Measurements from ENCODE around the gene RAB11FIP3.

RAB11FIP3 gene

DNA sequence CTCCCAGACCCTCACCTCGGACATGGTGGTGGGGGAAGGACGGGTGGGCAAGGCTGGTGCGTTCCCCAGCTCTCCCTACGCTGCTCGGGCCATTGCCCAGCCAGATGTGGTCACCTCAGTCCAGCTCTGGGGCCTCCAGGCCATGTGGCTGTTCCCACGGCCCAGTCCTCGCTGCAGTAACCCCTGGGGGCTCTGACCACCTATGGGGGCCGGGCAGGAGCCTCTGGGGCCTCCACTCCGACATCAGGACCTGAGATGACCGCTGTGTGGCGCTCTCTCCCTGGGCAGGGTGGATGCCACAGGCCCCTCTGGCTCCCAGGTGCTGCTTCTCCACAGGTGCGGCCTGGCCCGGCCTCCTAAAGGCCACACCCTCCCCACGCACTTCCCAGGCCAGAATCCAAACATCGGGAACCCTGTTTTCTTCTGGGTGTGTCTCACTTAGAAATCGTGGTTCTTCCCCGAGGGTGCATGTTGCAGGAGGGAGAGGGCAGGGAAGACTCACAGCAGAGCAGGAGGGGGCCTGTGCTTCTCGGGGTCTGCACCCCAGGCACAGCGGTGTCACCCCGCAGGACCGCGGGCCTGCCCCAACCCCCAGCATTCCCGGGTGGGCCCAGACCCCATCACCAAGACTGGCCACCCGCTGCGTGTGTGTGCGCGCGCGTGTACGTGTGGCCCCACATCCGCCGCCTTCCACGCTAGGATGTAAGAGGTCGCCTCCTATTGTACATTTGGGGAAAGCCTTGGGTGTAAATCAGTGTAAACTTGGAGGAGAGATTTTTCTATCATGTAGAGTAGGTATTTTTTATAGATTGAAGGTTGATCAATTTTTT is 96.1 kb downstream of the RAB11FIP3 start:
- no peak for DNase-seq

GRCh38 chr16:522320-523096 is 97.1 kb downstream of the RAB11FIP3 start:
- DNase-seq: no peak

DNA sequence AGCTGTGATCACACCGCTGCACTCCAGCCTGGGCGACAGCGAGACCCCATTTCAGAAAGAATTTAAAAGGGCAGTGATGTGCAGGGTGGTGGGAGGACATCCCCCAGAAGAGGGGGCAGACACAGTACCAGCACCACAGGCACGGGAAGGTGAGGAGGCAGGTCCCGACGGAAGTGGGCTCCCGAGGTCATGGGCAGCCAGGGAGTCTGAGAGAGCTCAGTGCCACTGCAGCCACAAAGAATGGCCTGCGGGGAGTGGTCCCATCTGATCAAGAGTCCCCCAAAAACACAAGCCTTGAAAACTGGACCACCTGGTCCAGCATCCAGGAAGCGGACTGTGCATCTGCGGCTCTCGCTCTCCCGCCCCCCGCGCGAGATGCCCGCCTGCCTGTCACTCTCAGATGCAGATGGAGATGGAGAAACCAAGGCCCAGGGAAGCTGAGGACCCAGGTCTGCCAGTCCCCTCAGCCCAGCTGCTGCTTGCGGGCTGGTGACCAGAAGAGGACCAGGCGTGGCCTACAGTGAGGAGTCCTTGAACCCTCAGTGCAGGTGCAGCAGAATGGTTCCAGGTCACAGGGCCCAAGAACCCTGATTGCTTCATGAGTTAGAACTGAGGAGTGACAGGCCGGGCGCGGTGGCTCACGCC is 97.8 kb downstream of the RAB11FIP3 start:
- DNase-seq: no peak

- no peak for DNase-seq
Observed at GRCh38 chr16:524274-525040, 99.0 kb downstream of the RAB11FIP3 start.

DNA sequence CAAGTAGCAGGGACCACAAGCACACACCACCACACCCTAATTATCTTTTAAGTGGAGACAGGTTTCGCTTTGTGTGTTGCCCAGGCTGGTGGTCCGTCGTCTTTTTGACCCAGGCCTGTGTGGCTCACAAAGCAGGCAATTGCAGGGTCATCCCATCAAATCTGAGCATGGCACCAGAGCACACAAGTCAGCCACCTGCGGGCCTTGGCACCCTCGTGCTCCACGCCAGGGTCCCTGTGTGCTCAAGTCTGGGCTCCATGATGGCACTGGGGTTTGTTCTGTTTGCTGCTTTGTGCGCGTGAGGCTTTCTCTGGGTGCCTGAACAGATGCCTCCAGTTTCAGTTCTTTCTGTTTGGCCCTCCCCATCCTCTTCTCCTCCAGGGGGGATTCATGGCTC is 99.7 kb downstream of the RAB11FIP3 start:
- no peak for DNase-seq

DNA sequence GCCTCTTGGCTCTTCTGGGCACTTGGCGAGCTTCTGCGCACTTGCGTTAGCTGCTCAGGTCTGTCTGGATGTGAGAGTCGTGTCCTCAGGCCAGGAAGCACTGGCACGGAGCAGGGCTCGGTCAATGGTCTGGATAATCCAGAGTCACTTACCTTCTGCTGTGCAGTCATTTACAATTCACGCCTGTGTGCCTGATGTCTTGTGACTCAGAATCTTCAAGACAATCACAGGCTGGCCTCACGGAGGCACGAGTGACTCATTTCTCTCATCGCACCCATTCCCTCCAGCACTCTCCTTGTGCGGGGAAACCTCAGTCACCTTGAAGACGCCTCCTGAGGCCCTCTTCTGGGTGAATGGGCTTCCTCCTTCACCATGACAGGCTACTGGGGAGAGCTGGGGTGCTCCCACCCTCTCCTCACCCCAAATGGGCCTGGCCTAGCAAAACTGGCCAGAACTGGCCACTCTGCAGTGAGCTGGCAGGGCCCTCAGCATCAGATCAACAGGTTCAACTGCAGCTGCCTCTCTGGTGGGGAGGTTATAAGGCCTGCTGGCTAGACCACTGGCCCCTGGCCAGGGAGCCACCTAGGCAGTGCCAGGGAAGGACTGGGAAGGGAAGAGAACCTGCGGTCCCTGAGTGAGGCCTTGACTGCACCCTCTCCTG is 100.2 kb downstream of the RAB11FIP3 start:
- peak; percentile 51 for DNase-seq

- no peak for DNase-seq
Observed at GRCh38 chr16:526181-527014, 100.9 kb downstream of the RAB11FIP3 start.

DNA sequence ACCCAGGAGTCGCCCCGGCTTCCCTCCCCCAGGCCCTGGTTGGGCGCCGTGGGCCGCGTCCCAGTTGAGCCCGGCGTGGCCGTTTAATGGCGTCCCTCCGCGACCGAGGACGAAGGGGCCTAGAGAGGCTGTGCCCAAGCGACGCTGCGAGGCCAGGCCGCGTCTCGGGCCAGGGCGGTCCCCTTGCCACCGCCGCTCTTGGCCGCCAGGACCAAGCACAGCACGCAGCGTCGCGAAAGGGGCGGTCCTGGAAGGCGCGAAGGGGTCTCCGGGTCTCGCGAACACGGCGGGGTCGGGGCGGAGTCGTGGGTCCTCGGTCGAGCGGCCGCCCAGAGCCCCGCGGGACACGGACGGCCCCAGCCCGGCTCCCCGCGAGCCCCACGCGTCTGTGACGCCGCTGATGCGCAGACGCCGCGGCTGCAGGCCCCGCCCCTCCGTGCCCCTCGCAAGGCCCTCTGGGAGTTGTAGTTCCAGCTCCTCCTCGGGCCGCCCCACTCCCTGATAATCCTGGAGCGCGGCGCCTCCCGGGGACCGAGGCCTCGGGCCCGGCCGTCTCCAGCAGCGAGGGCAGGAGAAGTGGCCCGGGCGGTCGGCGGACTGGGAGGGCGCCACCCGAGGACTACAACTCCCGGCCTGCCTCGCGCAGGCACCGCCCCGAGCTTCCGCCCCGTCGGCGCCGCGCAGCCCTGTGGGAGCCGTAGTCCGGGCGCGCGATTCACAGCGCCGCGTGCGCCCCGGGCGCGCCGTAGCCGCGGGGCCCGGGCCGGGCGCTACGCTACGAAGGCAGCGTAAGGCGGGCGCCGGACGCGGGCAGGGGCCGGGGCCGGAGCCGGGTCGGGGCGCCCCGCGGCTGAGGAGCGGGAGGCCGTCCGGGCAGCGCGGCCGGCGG is 101.8 kb downstream of the RAB11FIP3 start, which contains the start of gene CAPN15:
Gene CAPN15 (plus strand): TSS at position 698 of the 889 bp plus-strand sequence. CDS start 19,127 bp downstream, outside the sequence.
- DNase-seq: peak; percentile 79

DNA sequence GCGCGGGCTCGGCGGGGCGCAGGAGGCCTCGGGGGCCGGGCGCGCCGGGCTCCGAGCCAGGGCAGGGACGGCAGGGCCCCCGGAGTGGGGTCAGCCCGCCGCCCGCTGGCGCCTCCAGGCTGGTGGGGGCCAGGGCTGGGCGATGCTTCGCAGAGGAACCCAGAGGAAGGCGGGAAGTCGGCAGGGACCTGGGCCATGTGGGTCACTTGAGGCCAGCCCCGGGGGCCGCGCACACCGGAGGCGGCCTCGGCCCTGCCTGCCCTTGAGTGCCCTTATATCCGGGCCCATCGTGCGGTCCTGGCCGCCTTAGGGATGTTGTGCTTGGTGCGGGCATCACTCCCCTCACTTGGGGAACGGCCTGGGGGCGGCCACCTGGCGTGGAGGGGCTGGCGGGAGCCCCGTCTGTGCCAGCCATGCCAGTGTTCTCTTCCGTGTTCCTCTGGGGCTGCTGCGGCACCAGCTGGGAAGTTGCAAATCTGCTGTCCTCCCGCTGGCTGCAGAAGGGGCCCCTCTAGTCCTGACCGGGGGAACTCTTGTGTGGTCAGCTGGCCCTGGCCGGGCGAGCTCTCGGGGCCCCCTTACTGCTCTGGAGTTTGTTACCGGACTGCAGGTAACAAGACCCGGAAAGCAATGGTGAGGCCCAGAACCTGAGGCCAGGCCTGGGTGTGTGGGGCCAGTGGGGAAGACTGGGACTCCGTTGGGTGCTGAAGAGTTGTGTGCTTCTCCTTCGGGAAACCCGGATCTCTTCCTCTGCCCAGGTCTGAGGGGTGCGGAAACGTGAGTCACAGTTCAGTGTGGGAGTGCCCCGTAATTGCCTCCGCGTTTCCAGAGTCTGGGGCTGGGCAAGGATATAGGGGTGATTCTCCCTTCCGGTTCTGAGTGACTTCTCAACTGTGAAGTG is 102.9 kb downstream of the RAB11FIP3 start:
- DNase-seq: no peak

DNA sequence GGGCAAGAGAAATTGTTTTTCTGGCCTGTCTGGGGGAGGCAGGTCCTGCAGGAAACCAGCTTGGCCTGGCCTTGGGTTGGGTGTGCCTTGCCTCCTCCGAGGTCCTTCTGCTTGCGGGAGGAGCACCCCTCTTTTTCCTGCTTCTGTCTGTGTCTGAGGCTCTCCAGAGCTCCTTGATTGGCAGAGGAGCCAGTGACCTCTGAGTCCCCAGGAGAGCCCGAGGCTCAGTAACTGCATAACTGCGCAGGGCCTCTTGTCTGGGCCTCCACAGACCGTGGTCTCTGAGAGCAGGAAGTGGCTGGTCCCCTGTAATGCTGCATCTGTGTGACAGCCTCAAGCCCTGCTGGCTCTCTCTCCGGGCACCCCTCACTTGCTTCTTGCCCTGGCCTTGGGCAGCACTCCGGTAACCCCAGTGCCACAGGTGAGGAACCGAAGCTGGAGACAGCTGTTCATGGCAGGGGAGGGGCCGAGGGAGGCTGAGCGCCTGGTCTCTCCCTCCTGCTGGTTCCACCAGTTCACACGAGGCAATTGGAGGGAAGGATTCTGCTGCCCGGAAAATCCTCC is 103.6 kb downstream of the RAB11FIP3 start:
- DNase-seq: no peak

- no peak for DNase-seq
Observed at GRCh38 chr16:530111-530817, 104.8 kb downstream of the RAB11FIP3 start.

DNA sequence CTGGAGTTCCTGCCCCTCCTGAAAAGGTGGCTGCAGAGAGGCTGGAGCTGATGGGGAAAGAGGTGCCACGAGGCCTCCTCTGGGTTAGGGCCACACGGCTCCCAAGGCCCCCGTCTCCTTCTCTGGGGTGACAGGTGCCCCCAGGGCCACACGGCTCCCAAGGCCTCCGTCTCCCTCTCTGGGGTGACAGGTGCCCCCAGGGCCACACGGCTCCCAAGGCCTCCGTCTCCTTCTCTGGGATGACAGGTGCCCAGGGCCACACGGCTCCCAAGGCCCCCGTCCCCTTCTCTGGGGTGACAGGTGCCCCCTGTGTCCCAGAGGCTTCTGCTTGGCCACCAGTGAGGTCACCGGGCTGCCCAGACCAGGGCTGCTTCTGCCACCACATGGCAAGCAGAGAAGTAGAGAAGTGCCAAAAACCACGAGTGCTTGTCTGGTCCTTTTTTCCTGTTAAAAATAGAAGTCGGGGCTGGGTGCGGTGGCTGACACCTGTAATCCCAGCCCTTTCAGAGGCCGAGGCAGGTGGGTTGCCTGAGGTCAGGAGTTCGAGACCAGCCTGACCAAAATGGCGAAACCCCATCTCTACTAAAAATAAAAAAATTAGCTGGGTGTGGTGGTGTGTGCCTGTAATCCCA is 106.2 kb downstream of the RAB11FIP3 start:
- DNase-seq: no peak

- no peak for DNase-seq
Observed at GRCh38 chr16:533391-534123, 108.1 kb downstream of the RAB11FIP3 start.

DNA sequence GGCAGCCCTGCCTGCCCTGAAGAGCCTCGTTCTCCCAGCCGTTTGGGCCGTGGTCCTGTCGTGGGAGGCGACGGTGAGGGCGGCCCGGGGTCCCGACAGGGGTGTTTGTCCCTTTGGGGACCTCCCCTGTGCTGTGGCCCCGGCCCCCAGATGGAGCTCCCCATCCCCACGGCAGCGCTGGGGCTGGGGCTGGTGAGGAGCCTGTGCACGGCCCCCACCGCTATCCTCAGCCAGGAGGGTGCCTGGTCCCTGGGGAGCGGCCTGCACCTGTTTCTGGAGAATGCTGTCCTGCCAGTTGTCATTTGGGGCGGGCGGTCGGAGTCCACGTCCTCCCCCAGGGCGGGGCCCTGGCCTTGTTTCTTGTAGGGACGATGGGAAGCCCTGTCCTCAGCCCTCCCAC is 108.7 kb downstream of the RAB11FIP3 start:
- DNase-seq: no peak

GRCh38 chr16:534856-535445 is 109.5 kb downstream of the RAB11FIP3 start:
- no peak for DNase-seq

Measured in activated CD4-positive, alpha-beta T cell treated with anti-CD3 and anti-CD28 coated beads for 1 hour (primary cell).